NCI-H510A (cell line): ENCODE data around the gene ZNF185.
A peak's percentile ranks its signal among the peaks of the same experiment; 100 is the strongest.

Experiments
- DNase-seq: peaks from one replicate; lab custom pipeline; 2025; lab: John Stamatoyannopoulos, UW

The ZNF185 gene

GRCh38 chrX:152917656-152918579 lies 20.1 kb downstream of the ZNF185 start:
- no peak for DNase-seq

DNA sequence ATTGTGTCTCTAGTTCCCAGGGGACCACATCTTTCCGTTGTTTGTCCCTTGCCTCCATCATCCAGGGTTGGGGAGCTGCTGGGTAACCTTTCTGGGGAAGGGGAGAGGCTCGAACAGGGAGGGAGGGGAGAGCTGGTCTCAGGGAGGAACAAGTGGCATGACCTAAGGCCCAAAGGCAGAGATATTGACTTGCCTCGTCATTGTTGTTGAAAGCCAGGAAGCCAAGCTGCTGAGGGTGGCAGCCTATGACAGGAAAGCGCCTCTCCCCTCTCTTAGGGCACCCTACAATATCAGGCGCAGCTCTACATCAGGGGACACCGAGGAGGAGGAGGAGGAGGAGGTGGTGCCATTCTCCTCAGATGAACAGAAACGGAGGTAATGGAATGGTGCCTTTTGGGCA lies 20.8 kb downstream of the ZNF185 start:
- no peak for DNase-seq

DNA sequence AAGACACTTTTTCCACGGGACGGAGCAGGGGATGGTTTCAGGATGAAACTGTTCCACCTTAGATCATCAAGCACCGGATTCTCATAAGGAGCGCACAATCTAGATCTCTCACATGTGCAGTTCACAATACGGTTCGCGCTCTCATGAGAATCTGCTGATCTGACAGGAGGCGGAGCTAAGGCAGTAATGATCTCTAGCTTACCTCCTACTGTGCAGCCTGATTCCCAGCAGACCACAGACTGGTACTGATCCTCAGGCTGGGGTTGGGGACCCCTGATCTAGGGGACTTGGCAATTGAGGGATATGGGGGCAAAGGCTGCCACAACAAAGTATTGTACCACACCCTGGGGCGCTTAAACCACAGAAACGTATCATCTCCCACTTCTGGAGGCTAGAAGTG lies 25.7 kb downstream of the ZNF185 start:
- no peak for DNase-seq

DNA sequence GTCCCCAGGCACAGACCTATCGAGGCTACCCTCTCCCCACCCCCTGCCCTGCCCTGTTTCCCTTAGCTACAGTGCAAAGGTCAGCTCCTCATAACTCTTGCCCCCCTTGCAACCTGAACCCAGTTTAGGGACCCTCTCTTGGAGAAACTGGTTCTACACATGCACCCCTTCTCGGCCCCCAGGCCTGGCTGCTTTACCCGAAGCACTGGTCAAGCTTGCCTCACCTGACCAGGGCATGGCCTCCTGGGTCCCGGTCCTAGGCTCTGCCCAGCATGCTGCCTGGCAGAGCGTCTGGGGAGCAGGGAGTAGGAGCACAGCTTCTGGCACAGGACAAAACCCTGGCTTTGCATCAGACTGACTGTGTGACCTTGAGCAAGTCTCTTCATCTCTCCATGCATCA lies 28.0 kb downstream of the ZNF185 start:
- DNase-seq, result no peak

- peak; percentile 4 for DNase-seq
These were observed 28.4 kb downstream of the ZNF185 start for GRCh38 chrX:152926279-152926678.

DNA sequence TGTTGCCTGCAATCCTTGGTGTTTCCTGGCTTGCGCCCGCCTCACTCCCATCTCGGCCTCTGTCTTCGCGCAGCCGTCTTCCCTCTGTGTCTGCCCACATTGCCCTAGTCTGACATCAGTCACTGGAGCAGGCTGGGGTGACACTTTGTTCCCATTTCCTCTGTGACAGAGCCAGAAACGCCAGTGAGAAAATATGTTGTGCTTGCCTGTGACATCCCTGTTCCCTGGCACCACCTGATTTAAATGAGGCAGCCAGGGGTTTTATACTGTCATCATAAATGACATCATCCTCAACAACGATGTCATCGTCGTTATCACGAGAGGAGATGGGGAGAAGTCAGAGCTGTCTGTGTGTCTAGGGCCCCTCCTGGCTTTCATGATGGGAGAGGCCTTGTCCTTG lies 29.1 kb downstream of the ZNF185 start:
- DNase-seq, result no peak

- no peak for DNase-seq
These were observed 30.2 kb downstream of the ZNF185 start for GRCh38 chrX:152927858-152928760.

DNA sequence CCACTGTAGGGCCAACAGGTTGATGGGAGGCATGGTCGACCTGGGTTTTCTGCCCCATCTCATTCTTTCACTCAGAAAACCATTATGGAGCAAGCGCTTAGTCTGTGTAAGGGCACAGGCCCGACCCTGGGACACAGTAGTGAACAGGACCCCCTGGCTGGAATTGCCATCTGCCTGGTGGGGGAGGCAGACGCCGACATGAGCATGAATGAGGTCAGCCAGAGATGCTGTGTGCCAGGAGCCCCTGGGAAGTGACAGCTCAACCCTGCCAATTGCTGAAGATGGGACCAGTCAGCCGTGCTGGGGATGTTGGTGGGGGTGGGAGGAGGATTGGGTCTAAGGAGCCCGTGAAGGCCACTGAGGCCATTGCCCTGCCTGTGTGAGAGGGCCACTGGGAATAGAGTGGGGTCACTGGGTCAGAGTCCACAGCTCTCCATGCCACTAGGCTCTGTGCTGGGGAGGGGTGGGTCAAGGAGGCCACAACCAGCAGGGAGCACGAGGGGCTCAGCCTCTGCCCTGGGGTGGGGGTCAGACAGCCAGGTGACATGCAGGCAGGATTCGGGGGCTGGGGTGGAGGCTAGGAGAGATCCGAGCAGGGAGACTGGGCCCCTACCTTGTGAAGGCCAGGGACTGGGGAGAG lies 31.0 kb downstream of the ZNF185 start:
- DNase-seq, result no peak

DNA sequence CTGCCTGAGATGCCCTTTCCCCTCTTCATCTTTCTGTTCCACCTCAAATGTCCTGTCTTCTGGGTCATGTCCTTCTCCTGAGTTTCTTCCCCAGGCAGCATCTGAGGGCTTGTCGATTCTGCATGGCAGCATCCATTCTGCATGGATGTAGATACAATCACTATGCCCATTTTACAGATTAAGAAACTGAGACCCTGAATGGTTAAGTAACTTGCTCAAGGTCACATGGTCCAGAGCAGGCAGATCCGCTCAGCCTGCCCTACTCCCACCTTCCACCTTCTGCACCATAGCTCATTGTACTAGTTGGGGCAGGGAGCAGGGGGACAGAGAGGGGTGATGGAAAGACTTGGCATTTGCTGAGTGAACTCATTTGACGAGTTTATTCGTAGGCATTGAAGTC lies 32.0 kb downstream of the ZNF185 start:
- DNase-seq, result no peak

GRCh38 chrX:152930516-152930915 lies 32.6 kb downstream of the ZNF185 start:
- DNase-seq, result no peak

GRCh38 chrX:152932144-152932543 lies 34.3 kb downstream of the ZNF185 start:
- no peak for DNase-seq

DNA sequence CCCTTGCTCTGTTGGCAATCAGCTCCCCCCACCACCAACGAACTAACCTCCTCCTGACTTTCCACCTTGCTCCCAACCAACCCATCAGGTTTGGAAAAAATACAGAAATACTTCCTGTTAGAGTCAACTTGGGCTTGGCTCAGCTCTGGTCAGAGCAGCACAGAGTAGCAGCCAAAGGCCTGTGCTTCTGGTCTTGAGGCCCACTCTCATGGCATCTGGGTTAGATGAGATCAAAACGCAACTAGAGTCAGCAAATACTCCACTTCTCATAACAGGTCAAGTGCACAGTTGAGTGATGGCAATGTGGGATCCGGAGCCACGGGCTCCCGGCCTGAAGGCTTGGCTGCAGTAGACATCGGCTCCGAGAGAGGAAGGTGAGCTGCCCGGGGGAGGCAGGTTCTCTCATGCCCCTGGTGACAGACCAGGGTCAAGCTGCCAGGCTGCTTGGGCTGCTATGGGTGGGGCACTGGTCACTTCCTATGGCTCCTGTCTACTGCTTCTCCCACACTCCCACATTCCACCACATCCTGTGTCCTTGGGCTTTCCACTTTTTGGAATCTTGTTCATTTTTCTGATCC lies 34.8 kb downstream of the ZNF185 start:
- DNase-seq, result no peak

DNA sequence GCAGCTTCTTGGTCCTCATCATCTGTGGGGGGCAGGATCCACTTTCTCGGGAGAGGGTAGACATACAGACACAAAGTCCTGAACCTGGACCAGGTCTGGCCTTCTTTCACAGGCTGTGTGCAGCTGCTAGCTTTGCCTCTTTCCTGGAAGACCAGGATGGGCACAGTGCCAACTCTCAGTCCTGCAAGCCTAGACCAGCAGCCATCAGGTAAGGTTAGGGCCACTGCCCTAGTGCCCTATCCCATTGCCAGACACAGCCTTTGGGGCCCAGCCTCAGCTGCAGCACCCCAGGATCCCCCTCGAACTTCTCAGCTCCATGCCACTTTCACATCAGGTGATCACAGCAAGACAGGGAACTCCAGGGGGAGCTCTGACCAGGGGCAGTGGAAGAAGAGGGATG lies 38.4 kb downstream of the ZNF185 start:
- DNase-seq, result no peak

GRCh38 chrX:152937236-152937635 lies 39.4 kb downstream of the ZNF185 start:
- DNase-seq, result no peak

DNA sequence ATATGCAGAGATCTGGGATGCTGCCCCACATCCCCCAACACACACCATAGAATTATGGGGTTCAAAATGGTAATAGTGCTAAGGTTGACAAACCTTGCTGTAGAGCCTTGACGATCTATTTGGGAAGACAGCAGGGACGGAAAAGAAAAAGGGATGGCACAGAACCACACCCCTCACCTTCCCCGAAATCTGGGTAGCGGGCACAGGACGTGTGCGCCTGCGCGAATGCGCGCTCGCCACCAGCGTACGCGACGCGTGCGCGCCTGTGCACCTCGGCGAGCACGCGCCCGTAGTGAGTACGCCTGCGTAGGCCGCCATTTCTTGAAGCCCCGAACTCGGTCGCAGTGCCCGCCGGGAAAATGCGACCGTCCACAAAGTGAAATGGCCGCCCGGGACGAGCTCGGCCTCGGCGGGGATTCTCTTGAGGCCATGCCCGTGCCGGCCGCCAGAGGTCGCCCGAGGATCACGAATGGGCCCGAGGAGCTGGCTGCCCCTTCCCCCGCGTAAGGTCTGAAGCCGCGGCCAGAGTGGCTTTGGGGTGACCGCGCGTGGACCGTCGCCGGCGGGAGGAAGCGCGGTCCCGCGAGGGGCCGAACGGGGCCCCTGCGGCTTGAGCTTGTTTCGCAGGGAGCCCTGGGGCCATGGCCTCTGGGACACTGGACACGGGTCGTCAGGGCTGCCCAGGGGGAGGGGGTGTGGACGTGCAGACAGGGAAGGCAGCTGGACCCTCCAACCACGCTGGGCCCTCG lies 43.6 kb downstream of the ZNF185 start:
- peak; percentile 87 for DNase-seq

DNA sequence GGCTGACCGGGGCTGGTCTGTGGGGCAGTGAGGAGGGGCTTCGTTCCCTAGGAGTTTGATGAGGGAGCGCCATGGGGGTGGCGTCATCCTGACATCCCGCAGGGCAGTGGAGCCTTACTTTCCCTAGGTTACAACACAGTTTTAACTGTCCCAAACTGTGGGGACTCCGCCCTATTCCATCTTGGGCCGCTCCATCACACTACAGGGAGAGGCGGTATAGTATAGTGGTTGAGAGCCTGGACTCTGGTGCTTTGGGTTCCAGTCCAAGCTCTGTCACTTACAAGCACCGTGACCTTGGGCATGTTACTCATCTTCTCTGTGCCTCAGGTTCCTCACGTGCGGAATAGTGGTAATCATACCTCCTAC lies 44.2 kb downstream of the ZNF185 start:
- DNase-seq, result no peak

DNA sequence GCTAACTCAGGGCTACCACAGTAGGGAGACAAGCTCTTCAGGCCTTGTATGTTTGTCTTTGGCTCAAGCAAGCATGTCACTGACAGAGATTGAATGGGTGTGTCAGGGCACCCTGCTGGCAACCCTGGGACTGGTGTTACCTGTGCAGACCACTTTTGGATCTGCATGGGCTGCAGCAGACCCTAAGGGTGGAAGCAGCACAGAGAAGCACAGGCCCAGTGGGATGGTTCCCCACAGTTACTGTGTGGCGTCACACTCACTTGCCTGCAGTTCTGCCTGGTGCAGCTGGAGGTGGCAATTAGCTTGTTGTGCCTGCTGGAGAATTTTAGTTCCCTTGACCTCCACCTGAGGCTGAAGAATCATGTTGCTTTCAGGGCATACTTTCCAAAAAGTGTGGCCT lies 46.0 kb downstream of the ZNF185 start:
- no peak for DNase-seq

DNA sequence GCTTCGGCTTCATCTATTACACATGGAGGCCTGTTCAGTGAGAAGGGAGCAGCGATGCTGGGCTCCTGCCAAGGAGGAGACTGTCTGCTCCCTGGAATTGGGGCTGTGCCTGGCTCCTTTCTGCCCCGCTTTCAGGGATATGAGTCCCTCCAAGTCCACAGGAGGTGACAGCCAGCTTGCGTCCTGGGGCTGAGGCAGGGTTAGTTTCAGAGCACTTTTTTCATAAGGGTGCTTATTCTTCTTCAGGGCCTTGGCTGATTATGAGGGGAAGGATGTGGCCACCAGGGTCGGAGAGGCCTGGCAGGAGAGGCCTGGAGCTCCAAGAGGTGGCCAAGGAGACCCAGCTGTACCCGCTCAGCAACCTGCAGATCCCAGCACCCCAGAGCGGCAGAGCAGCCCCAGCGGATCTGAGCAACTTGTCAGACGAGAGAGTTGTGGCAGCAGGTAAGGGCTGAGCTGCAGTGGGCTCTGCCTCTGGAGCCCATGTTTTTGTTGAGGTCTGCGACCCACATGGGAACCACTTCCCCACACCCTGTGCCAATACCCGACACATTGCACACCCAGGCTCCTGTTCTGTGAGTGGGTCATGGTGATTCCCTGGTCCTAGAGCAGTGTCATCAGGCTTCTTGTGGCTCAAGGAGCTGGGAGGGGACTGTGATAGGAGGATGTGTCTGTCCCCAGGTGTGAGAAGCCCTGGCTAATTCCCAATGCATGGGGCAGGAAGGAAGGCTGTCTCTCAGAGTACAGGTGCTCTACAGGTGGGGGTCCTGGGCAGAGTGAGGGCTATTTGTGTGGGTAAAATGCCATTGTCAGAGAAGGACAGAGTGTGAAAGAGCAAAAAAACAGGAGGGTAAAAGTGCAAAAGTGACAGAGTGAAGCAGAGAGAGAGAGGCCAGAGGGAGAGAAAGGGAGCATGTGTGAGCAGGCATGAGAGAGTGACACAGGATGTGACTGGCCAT lies 47.4 kb downstream of the ZNF185 start:
- DNase-seq, result no peak

DNA sequence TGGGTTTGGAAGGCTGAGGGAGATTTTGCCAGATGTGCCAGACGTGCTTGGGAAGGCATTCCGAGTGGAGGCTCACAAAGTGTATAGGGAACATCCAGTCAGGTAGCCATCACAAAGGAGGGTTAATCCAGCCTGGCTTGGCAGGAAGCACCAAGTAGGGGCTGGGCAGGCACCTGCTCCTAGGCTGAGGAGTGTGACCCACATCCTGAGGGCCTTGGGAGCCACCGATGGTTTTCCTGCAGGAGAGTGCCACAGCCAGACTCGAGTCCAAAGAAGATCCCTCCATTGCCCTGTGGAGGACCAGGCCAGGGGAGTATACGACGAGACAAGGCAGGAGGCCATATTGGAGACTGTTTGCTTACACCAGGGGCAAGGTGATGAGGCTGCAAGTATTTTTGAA lies 48.8 kb downstream of the ZNF185 start:
- DNase-seq, result no peak
